NCI-H2171 (cell line): ENCODE measurements around the gene RAB28.
"Not testable (repeated sequence)": the region's sequence is repeated elsewhere in the genome, so short reads cannot be mapped to it uniquely, and the experiment has no call there.

ENCODE experiments used
- DNase-seq: peaks from one replicate; lab custom pipeline; 2025; lab: John Stamatoyannopoulos, UW

RAB28 gene

DNA sequence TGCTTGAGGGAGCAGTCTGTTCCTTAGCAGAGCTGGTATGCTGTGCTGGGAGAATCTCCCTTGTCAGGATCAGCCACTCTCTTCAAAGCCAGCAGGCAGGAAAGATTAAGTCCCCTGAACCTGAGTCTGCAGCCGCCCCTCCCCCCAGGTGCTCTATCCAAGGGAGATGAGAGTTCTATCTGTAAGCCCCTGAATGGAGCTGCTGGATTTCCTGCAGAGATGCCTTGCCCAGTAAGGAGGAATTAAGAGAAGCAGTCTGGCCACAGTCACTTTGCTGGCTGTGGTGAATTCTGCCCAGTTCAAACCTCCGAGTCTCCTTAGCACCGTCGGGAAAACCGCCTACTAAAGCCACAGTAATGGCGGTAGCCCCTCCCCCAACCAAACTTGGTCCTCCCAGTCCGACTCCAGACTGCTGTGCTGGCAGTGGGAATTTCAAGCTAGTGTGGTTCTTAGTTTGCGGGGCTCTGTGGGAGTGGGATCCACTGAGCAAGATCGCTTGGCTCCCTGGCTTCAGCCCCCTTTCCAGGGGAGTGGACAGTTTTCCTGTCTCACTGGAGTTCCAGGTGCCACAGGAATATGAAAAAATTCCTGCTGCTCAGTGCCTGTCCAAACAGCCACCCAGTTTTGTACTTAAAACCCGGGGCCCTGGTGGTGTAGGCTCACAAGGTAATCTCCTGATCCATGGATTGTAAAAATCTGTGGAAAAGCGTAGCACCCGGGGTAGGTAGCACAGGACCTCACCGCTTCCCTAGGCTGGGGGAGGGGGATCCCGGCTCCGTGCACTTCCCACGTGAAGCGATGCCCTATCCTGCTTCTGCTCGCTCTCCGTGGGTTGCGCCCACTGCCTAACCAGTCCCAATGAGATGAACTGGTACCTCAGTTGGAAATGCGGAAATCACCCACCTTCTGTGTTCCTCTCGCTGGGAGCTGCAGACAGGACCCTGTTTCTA, 38.0 kb downstream of the RAB28 start:
- no peak for DNase-seq

- no peak for DNase-seq
Observed at GRCh38 chr4:13441506-13441905, 42.6 kb downstream of the RAB28 start.

DNA sequence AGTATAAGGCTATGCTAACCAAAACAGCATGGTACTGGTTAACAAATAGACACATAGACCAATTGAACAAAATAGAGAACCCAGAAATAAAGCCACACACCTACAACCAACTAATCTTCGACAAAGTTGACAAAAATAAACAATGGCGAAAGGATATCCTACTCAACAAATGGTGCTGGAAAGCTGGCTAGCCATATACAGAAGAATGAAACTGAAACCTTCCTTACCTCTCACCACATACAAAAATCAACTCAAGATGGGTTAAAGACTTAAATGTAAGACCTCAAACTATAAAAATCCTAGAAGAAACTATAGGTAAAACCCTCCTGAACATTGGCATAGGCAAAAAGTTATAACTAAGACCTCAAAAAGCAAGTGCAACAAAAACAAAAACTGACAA, 47.2 kb downstream of the RAB28 start:
- no peak for DNase-seq

GRCh38 chr4:13432453-13432852, 51.7 kb downstream of the RAB28 start:
- no peak for DNase-seq

- DNase-seq, result no peak
Observed at GRCh38 chr4:13430834-13431568, 53.1 kb downstream of the RAB28 start.

- no peak for DNase-seq
Observed at GRCh38 chr4:13427599-13428325, 56.4 kb downstream of the RAB28 start.

DNA sequence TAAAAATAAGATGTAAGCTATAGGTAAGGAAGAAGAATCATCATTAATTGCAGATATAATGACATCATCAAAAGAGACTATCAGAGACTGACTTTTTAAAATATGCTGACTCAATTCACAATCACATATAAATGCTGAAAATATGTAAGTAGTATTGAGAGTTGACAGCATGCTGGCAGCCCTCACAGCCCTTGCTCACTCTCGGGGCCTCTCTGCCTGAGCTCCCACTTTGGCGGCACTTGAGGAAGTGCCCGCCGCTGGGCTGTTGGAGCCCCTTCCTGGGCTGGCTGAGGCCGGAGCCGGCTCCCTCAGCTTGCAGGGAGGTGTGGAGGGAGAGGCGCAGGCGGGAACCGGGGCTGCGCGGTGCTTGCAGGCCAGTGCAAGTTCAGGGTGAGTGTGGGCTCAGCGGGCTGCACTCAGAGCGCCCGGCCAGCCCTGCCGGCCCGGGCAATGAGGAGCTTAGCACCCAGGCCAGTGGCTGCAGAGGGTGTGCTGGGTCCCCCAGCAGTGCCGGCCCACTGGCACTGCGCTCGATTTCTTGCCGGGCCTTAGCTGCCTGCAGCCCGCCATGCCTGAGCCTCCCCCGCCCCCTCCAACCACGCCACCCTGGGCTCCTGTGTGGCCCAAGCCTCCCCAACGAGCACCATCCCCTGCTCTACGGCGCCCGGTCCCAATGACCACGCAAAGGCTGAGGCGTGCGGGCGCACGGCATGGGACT, 68.9 kb downstream of the RAB28 start:
- no peak for DNase-seq

- no peak for DNase-seq
Observed at GRCh38 chr4:13413729-13414437, 70.3 kb downstream of the RAB28 start.

- DNase-seq, result no peak
Observed at GRCh38 chr4:13411942-13412341, 72.2 kb downstream of the RAB28 start.

GRCh38 chr4:13409324-13409723, 74.8 kb downstream of the RAB28 start:
- no peak for DNase-seq

GRCh38 chr4:13406156-13406555, 78.0 kb downstream of the RAB28 start:
- not testable (repeated sequence) for DNase-seq

- no peak for DNase-seq
Observed at GRCh38 chr4:13403833-13404232, 80.3 kb downstream of the RAB28 start.

DNA sequence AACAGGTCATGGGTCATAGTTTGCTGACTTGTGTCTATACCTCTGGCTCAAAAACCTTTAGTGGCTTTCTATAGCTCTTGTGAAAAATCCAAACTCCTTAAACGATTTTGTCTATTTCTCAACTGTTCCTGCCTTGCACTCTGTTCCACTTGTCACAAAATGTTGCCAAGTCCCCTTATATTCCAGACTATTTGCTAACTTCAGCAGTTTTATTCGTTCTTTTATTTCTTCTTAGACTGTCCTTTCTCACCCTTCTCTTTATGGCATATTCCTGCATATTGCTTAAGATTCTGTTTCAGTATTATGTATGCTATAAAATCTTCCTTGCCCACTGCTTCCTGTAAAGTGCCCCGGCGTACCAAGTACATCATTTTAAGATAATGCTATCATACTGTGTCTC, 80.8 kb downstream of the RAB28 start:
- no peak for DNase-seq

GRCh38 chr4:13399257-13399656, 84.9 kb downstream of the RAB28 start:
- no peak for DNase-seq

- DNase-seq, result no peak
Observed at GRCh38 chr4:13396161-13396560, 88.0 kb downstream of the RAB28 start.

DNA sequence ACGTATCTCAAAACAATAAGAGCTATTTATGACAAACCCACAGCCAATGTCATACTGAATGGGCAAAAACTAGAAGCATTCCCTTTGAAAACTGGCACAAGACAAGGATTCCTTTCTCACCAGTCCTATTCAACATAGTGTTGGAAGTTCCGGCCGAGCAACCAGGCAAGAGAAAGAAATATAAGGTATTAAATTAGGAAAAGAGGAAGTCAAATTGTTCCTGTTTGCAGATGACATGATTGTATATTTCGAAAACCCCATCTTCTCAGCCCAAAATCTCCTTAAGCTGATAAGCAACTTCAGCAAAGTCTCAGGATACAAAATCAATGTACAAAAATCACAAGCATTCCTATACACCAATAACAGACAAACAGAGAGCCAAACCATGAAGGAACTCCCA, 94.2 kb downstream of the RAB28 start:
- not testable (repeated sequence) for DNase-seq

- no peak for DNase-seq
Observed at GRCh38 chr4:13386405-13387107, 97.6 kb downstream of the RAB28 start.

- no peak for DNase-seq
Observed at GRCh38 chr4:13384055-13384454, 100.1 kb downstream of the RAB28 start.

DNA sequence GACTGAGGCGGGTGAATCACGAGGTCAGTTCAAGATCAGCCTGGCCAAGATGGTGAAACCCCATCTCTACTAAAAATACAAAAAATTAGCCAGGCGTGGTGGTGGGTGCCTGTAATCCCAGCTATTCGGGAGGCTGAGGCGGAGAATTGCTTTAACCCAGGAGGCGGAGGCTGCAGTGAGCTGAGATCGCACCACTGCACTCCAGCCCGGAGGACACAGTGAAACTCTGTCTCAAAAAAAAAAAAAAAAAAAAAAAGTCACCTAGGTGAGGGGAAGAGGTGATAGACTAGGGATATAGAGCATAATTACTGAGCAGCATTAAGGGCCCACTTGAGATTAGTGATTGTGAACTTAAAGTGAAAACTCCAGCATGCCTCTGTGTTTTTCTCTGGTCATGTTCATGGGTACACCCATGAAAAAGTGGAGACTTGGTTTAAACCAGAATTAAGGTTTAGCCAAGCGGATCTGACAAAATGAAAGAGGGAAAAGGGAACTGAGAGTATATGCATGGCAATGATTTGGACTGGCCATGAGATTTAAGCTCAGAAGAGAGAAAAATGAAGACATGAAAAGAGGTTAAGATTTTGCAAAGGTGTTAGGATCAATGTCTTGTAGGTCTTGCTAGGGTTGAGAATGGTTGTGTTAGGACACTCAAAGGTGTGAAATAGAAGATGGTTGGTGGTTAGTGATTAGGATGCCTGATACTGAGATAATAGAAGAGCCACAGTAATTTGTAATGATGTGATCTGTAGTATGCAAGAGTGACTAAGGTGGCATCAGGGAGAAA, 105.0 kb downstream of the RAB28 start:
- DNase-seq, result no peak

- DNase-seq, result no peak
Observed at GRCh38 chr4:13371048-13371447, 113.1 kb downstream of the RAB28 start.
